Mammary epithelial cell (primary cell): ENCODE results near the gene TRIM29.

Experiments used
- EZH2 ChIP-seq: IDR thresholded peaks from 2 replicates; pipeline ENCODE4 v1.6.1; 2012; ENCODE audit warnings: low read length, inconsistent platforms, borderline replicate concordance
- TF ChIP-seq, protein P1 (sequence below), 2 donors: IDR thresholded peaks in 1 of 2; conservative IDR thresholded peaks in 1 of 2; 2 replicates each; pipeline ENCODE4 v1.5.1; 2011 to 2012; ENCODE audit warnings: inconsistent platforms in 2 of 2, low read length in 2 of 2, mild to moderate bottlenecking in 2 of 2, control low read depth in 1 of 2, low read depth in 1 of 2; ENCODE audit not compliant: insufficient read depth in 1 of 2; ENCODE audit errors: extremely low read depth in 1 of 2

GRCh38 chr11:120088056-120088455 is 49.9 kb downstream of the TRIM29 start:
- TF ChIP-seq, protein P1, sequence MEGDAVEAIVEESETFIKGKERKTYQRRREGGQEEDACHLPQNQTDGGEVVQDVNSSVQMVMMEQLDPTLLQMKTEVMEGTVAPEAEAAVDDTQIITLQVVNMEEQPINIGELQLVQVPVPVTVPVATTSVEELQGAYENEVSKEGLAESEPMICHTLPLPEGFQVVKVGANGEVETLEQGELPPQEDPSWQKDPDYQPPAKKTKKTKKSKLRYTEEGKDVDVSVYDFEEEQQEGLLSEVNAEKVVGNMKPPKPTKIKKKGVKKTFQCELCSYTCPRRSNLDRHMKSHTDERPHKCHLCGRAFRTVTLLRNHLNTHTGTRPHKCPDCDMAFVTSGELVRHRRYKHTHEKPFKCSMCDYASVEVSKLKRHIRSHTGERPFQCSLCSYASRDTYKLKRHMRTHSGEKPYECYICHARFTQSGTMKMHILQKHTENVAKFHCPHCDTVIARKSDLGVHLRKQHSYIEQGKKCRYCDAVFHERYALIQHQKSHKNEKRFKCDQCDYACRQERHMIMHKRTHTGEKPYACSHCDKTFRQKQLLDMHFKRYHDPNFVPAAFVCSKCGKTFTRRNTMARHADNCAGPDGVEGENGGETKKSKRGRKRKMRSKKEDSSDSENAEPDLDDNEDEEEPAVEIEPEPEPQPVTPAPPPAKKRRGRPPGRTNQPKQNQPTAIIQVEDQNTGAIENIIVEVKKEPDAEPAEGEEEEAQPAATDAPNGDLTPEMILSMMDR (conservative IDR thresholded peaks at IDR 0.05 in 1 of 2, IDR thresholded peaks at IDR 0.05 in 1 of 2; ENCODE audit: extremely low read depth in 1 of 2, insufficient read depth in 1 of 2, low read depth in 1 of 2, low read length in 2 of 2): no peak
- no peak for TF ChIP-seq EZH2
